SK-N-MC (cell line): ENCODE measurements around the gene TNFSF15.

ENCODE experiments used
- DNase-seq: peaks from one replicate; pipeline ENCODE4 v3.0.0-alpha.2; 2011; ENCODE audit warnings: low read depth, low spot score
- H3K27ac ChIP-seq: fragments of 200-600 bp; sonication (generic); 2 replicates; pipeline ENCODE4 v1.5.1; 2016; ENCODE audit warnings: mixed run types
- H3K36me3 ChIP-seq: fragments of 200-600 bp; sonication (generic); 2 replicates; pipeline ENCODE4 v1.6.1; 2017; ENCODE audit warnings: antibody characterized with exemption, low read length, mixed read lengths; ENCODE audit not compliant: insufficient read depth
- H3K4me3 ChIP-seq: fragments of 200-600 bp; sonication (generic); 2 replicates; pipeline ENCODE4 v1.5.1; 2016
- H3K9ac ChIP-seq: fragments of 200-600 bp; sonication (generic); 2 replicates; pipeline ENCODE4 v1.8.0; 2017; ENCODE audit warnings: mixed run types, mixed read lengths; ENCODE audit not compliant: insufficient read length
- H3K9me3 ChIP-seq: fragments of 200-600 bp; sonication (generic); 2 replicates; pipeline ENCODE4 v1.6.1; 2017; ENCODE audit warnings: low read depth, mild to moderate bottlenecking, antibody characterized with exemption, low read length, moderate library complexity, mixed read lengths
- EZH2 ChIP-seq: fragments of 200-600 bp; sonication (generic); IDR thresholded peaks from one replicate; pipeline ENCODE4 v1.6.1; 2017; ENCODE audit warnings: antibody characterized with exemption
- FOXP2 ChIP-seq: optimal IDR thresholded peaks from 2 replicates; pipeline ENCODE3; 2011; ENCODE audit warnings: mild to moderate bottlenecking, moderate library complexity; ENCODE audit not compliant: insufficient read depth; ENCODE audit errors: extremely low read length, control extremely low read depth
- POLR2AphosphoS5 ChIP-seq: IDR thresholded peaks from 2 replicates; pipeline ENCODE4 v1.6.1; 2012; ENCODE audit warnings: mild to moderate bottlenecking, low read depth, low read length, borderline replicate concordance

Gene TNFSF15

DNA sequence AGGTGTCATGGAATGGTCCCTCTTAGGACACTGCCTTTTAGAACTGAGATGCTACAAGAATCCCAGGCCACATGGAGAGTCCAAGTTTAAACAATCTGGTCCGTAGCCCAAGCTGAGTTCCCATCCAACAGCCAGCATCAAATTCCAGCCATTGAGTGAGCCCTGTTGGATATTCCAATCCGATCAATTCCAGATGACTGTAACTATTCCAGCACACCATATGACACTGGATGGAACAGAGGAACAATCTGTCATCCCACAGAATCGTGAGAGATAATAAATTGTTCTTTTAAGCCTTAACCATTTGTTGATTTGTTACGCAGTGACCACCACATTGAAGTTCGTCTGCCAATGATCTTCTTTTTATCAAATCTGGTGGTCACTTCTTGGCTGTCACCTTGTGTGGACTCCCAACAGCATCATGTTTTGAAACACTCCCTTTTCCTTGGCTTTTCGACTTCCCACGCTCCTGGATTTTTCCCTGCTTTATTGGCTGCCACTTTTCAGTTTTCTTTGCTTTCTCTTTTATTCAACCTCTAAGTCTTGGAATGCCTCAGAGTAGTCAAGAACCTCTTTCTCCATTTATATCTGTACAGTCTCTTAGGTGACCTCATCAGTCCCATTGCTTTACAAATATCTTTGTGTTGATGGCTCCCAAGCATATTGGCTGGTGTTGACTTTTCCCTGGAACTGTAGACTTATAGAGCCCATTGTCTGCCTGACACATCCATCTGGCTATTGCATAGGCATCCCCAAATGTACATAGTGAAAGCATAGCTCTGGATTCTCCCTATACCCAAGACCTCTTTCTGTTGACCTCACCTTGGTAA is 46.1 kb downstream of the TNFSF15 start:
- Histone ChIP-seq H3K9me3 (no peaks in the 10 kb centered on the region), H3K4me3 (no peak overlapping the region), H3K9ac (no peak overlapping the region), H3K27ac (no peak overlapping the region), H3K36me3 (no peaks in the 10 kb centered on the region)
- TF ChIP-seq POLR2AphosphoS5 (no peak), FOXP2 (no peak), EZH2 (no peak)
- DNase-seq: no peak

DNA sequence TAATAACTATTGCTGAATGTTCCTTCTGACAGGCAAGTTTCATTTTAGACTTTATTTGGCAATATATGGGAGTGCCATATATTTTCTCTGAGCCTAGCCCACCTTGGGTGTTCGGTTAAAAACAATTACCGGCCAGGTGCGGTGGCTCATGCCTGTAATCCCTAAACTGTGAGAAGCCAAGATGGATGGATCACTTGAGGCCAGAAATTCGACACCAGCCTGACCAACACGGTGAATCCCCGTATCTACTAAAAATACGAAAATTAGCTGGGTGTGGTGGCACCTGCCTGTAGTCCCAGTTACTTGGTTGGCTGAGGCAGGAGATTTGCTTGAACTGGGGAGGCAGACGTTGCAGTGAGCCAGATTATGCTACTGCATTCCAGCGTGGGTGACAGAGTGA is 47.9 kb downstream of the TNFSF15 start:
- Histone ChIP-seq H3K36me3 (no peaks in the 10 kb centered on the region), H3K9ac (no peak overlapping the region), H3K27ac (no peak overlapping the region), H3K4me3 (no peak overlapping the region), H3K9me3 (no peaks in the 10 kb centered on the region)
- no peak for DNase-seq
- TF ChIP-seq FOXP2 (no peak), POLR2AphosphoS5 (no peak), EZH2 (no peak)

- DNase-seq: no peak
- no peak overlapping the region for H3K27ac ChIP-seq
- H3K9me3 ChIP-seq: no peaks in the 10 kb centered on the region
- TF ChIP-seq EZH2: no peak
- no peak for TF ChIP-seq POLR2AphosphoS5
- TF ChIP-seq FOXP2: no peak
- H3K36me3 ChIP-seq: no peaks in the 10 kb centered on the region
- no peak overlapping the region for H3K4me3 ChIP-seq
- no peak overlapping the region for H3K9ac ChIP-seq
Measured at GRCh38 chr9:114757395-114757794, 48.4 kb downstream of the TNFSF15 start.

DNA sequence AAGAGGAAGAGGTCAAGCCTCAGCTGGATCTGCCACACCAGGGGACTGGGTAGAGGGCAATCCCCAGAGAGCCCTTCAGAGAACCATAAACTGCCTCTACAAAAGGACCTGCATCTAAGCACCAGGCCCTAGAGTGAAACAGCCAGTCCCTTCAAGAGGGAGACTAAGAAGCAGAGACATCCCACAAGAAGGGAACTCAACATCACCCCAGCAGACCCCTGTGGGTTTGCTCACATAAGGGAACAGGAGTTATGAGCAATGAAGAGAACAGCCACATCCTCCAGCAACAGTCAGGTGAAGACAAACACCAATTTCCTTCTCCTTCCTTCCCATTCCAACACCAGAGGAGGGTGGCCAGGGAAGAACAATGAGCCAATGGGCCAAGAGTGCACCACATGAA is 48.9 kb downstream of the TNFSF15 start:
- Histone ChIP-seq H3K27ac (no peak overlapping the region), H3K9me3 (no peaks in the 10 kb centered on the region), H3K9ac (no peak overlapping the region), H3K36me3 (no peaks in the 10 kb centered on the region), H3K4me3 (no peak overlapping the region)
- DNase-seq: no peak
- TF ChIP-seq POLR2AphosphoS5 (no peak), FOXP2 (no peak), EZH2 (no peak)

DNA sequence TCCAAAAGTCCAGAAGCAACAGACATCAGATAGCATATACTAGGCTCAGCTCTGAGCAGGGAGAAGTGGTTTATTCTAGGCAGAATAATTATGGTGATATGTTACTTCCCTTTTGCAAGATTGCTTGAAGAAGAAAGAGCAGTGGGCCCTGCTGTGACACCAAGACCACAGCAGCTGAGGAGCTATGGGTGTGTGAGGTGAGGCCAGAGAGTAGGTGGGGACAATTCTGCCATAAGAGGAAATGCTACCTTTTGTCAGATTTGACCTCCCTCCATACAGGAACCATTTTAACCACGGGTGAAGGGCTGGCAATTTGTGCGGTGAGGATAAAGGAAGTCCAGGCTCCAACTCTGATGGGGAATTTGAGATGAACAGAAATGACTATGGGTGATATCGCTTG is 51.3 kb downstream of the TNFSF15 start:
- Histone ChIP-seq H3K4me3 (no peak overlapping the region), H3K36me3 (no peaks in the 10 kb centered on the region), H3K27ac (no peak overlapping the region), H3K9ac (no peak overlapping the region), H3K9me3 (no peaks in the 10 kb centered on the region)
- DNase-seq: no peak
- no peak for TF ChIP-seq POLR2AphosphoS5
- no peak for TF ChIP-seq EZH2
- no peak for TF ChIP-seq FOXP2

DNA sequence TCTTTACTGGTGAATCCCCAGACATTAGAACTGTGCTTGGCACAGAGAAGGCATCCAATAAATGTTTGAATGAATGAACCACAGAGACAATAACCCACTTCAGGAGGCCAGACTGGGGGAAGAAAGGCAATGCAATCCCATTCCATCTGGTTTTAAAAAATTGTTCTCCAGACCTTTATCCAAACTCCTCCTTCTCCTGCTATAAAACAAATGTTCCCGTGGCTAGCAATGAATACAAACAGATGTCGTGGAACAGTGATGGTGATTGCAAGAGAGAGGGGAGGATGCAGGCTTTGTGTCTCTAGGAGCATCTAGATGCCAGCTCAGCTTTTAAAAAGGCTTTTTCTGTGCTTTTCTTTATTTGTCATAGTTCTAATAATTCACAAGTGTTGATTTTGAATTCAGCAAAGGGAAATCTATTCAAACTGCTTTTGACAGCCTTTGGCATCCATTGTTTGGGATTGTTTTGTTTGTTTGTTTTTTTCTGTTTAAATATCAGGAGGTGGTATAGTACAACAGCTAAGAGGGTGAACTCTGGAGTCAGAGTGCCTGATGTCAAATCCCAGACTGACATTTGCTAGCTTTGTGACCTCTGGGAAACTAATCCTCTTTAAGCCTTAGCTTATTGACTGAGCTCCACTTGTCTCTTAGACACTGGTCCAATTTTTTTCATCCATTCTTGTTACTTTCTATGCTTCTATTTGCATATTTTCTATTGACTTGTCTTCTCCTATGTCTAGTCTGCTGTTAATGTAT is 59.1 kb downstream of the TNFSF15 start:
- no peak for DNase-seq
- Histone ChIP-seq H3K36me3 (no peaks in the 10 kb centered on the region), H3K9ac (no peak overlapping the region), H3K27ac (no peak overlapping the region), H3K4me3 (no peak overlapping the region), H3K9me3 (no peaks in the 10 kb centered on the region)
- no peak for TF ChIP-seq EZH2

GRCh38 chr9:114745879-114746550 is 59.8 kb downstream of the TNFSF15 start:
- H3K4me3 ChIP-seq: no peak overlapping the region
- no peaks in the 10 kb centered on the region for H3K36me3 ChIP-seq
- no peak overlapping the region for H3K9ac ChIP-seq
- H3K9me3 ChIP-seq: no peaks in the 10 kb centered on the region
- no peak overlapping the region for H3K27ac ChIP-seq
- DNase-seq: no peak
- TF ChIP-seq EZH2 (no peak), FOXP2 (no peak), POLR2AphosphoS5 (no peak)

DNA sequence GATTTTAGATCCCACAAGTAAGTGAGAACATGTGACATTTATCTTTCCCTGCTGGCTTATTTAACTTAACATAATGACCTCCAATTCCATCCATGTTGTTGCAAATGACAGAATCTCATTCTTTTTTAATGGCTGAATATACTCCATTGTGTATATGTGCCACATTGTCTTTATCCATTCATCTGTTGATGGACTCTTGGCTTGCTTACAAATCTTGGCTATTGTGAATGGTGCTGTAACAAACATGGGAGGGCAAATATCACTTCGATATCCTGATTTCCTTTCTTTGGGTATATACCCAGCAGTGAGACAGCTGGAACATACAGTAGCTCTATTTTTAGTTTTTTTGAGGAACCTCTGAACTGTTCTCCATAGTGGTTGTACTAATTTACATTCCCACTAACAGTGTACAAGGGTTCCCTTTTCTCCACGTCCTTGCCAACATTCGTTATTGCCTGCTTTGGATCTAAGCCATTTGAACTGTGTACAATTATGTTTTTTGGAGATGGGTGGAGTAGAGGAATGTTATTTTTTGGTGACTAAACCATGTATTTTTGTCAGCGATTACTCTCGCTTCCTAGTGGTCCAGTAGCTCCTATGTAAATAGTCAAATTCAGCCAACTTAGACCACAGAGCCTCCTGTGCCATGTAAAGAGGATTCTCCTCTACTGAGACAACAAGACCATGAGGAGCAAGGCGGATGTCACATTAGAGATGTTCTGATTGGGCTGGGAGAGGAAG is 60.6 kb downstream of the TNFSF15 start:
- Histone ChIP-seq H3K4me3 (no peak overlapping the region), H3K27ac (no peak overlapping the region), H3K9me3 (no peaks in the 10 kb centered on the region), H3K9ac (no peak overlapping the region), H3K36me3 (no peaks in the 10 kb centered on the region)
- no peak for TF ChIP-seq FOXP2
- no peak for TF ChIP-seq POLR2AphosphoS5
- no peak for TF ChIP-seq EZH2
- no peak for DNase-seq
